Retina (tissue), 1 donor: Measurements from ENCODE around the gene REEP3.
"Not testable (repeated sequence)": the region's sequence is repeated elsewhere in the genome, so short reads cannot be mapped to it uniquely, and the experiment has no call there.

Experiments
- DNase-seq: peaks from one replicate; pipeline ENCODE4 v3.0.0-alpha.2; 2016

The REEP3 gene, protein sequence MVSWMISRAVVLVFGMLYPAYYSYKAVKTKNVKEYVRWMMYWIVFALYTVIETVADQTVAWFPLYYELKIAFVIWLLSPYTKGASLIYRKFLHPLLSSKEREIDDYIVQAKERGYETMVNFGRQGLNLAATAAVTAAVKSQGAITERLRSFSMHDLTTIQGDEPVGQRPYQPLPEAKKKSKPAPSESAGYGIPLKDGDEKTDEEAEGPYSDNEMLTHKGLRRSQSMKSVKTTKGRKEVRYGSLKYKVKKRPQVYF

DNA sequence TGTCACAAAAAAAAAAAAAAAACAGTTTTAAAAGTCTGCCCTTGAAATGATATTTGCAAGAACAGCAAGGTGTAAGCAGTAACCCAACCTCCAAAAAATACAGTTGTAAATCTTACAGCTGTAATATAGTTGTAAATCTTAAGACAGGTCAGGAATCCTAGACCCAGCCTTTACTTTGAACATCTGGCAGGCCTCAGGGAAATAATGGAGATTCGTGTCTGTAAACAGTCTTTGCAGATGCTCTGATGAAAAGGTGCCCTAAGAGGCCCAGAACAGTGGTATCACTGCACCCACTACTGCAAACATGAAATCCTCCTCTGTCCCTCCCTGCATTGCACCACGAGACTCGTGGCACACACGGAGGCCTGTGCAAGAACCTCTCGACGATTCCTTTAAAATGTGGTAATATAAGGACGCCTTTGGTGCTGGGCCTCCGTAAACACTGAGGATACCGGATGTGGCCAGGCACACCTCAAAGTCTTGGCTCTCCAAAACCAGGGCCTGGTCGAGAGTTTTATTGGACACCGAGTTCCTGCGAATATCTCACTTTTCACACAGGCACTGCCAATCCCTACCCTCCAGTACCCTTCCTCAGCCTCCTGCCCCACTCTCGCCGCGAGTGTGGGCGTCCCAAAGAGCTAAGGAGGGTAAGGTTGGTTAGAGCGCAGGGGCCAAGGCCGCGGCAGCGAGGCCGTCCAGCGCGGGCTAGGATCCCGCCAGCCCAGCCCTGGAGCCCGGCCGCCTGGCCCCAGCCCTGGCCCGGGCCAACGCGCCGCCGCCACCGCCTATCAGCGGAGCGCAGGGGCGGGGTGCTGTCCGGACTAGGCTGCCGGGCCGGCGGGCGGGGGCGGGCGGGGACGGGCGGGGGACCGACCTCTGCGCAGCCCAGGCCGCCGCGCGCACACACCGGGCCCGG is at the start of gene REEP3:
Gene REEP3, plus strand, starts transcription at position 902 of the 916 bp plus-strand sequence. CDS start 145 bp downstream, outside the sequence.
- peak; percentile 71 for DNase-seq

DNA sequence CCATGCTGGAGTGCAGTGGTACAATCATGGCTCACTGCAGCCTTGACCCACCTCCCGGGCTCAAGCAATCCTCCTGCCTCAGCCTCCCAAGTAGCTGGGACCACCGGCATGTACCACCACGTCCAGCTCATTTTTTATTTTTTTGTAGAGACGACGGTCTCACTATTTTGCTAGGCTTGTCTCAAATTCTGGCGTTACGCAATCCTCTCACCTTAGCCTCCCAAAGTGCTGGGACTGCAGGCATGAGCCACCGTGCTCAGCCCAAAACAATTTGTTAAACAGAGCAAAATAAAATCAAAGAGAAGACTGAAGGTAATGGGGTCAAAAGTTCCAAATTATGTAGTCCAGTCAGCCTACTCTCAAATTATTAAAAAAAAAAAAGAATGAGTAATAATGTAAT is 46.7 kb upstream of the REEP3 start:
- no peak for DNase-seq

DNA sequence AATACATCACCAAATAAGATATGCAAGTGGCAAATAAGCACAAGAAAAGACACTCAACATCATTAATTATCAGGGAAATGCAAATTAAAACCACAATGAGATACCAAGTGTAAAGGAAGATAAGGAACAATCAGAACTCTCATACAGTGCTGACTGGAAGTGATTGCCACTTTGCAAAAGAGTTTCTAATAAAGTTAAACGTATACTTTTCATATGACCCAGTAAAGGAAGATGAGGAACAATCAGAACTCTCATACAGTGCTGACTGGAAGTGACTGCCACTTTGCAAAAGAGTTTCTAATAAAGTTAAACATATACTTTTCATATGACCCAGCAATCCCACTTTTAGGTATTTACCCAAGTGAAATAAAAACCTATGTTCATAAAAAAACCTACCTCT is 43.3 kb upstream of the REEP3 start:
- DNase-seq = no peak

DNA sequence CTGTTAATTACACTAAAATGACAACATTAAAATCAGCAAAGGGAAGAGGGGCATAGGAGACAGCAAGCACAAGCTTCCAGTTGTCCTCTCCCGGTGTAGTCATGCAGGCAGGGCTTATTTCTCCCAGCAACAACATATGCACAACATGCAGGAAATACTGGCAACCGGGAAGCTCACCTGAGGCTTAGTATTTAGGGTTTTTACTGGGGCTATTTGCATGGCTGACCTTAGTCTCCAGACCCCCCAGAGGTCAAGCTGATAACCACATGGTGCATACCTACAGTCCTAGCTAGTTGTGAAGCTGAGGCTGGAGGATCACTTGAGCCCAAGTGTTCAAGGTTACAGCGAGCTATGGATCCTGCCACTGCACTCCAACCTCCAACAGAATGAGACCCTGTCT is 42.6 kb upstream of the REEP3 start:
- DNase-seq = no peak

DNA sequence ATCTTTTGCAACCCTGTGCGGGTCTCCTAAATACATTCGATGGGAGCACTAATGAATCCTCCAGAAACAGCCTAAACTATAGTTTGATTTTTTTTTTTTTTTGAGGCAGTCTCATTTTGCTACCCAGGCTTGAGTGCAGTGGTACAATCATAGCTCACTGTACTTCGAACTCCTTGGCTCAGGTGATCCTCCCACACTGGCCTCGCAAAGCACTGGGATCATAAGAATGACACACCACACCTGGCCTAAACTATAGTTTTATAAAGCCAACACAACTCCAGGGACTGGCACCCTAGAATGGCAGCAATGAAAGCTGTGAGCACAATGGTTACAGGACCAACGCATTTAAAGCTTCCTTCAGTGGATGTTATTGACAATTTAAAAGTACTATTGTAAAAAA is 41.0 kb upstream of the REEP3 start:
- no peak for DNase-seq

DNA sequence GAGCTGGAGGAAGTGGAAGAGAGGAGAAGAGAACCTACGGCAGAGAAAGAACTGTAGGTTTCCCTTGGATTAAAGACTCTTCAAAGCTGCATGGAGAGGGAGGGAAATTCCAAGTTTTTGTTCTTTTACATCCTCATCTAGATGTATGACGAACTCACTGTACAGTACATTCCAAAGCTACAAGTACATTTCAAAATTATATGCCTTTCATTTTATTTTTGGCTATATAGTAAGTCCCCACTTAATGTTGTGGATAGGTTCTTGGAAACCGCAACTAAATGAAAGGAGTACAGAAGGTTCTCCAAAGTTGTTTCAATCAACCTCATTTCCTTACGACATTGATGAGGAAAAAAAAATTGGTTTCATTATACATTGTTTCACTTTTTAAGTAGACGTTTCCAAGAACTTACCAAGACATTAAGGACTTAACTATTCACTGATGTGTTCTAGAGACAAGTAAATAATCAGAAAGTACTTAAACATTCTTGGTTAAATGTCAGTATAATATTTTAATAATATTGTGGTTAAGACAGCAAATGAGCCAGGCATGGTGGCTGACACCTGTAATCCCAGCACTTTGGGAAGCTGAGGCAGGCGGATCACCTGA is 39.3 kb upstream of the REEP3 start:
- DNase-seq = no peak

DNA sequence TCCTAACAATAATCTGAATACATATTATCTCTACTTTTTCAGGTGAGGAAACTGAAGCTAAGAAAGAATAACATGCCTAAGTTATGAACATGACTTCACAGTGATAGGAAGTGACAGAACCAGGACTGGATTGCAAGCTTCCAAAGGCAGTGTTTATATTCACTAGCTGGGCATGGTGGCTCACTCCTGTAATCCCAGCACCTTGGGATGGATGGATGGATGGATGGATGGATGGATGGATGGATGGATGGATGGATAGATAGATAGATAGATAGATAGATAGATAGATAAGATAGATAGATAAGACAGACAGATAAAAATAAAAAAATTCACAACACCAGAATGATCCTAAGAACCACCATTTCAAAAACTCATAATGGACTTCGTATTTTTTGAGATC is 37.2 kb upstream of the REEP3 start:
- no peak for DNase-seq

DNA sequence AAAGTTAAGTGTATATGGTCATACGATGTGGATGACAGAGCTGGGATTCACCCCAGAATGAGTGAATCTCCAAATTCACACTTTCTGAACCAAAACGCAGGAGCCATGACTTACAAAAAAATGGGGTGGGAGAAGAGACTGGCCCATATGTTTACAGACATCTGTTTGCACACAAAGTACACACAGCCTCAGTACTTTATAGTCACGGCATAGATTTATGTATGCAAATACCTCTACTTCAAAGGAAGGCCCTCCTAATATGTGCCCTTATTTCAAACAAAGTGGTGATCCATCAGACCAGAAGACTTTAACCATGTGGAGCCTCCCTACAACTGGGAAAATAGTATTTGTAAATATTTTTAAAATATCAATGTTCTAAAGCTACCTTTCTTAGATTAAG is 33.2 kb upstream of the REEP3 start:
- DNase-seq = no peak

DNA sequence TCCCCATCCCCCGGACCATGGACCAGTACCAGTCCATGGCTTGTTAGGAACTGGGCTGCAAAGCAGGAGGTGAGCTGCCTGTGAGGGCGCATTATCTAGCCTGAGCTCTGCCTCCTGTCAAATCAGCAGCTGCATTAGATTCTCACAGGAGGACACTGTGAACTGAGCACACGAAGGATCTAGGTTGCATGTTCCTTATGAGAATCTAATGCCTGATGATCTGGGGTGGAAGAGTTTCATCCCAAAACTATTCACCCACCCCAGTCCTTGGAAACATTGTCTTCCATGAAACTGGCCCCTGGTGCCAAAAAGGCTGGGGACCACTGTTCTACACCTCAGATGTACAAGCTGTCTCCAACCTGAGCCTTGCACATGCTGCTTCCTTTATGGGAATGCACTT is 31.4 kb upstream of the REEP3 start:
- DNase-seq = no peak

DNA sequence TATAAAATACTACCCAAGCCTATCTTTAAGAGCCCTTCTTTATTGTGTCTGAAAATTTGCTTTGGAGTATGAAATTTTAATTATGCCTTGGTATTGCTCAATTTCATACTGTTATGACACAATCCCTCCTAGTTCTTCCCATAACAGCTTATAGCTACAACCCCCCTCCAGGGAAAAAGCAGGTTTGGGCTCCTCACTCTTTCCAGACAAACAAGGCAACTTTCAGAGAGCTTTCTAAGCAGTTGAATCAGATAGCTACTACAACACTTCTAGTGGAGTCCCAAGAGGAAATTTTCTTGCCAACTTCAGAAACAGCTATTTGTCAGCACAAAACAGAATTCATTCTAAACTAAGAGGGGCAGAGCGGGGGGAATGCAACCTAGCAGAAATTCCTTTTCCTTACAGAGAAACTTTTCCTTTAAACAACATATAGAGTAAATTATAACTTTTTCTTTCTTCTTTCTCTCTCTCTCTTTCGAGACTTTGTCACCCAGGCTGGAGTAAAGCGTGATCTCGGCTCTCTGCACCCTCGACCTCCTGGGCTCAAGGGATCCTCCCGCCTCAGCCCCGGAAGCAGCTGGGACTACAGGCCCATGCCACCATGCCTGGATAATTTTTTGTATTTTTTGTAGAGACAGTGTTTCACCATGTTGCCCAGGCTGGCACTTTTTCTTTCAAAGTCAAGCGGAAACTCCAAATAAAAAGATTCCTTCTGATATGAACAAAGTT is 29.4 kb upstream of the REEP3 start:
- DNase-seq = no peak

DNA sequence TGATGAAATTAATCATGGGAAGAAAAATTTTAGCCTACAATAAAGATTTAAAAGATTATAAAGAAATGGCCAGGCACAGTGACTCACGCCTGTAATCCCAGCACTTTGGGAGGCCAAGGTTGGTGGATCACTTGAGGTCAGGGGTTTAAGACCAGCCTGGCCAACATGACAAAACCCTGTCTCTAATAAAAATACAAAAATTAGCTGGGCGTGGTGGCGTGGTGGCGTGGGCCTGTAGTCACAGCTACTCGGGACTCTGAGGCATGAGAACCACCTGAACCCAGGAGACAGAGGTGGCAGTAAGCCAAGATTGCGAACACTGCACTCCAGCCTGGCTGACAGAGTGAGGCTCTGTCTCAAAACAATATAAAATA is 28.9 kb upstream of the REEP3 start:
- DNase-seq = not testable (repeated sequence)

DNA sequence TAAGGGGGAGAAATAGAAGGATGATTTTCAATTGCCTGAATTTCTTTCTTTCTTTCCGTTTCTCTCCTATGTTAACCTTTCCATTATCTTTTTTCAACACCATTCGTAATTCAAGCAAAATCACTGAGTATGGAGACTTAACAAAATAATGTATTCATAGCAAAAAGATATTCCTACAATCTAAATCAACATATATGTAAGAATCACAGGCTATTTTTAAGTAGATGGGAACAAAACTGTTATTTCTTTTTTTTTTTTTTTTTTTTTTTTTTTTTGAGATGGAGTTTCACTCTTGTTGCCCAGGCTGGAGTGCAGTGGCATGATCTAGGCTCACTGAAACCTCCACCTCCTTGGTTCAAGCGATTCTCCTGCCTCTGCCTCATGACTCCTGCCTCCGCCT is 28.2 kb upstream of the REEP3 start:
- no peak for DNase-seq

DNA sequence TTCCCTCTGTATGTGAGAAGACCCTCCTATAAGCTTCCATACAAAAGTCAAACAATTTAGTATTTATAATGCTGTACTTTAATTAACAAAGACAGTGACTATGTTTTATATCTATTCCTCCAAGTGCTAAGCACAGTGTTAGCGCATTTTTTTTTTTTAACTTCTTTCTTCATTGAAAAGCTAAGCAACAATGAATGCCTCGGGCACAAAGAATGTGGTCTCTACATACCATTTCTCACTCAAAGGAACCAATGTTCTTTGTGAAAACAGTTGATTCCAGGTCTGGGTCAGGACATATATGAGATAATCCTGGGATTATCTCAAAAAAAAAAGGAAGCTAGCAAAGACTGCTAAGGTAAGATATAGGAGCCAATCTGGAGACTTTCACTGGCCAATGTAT is 26.2 kb upstream of the REEP3 start:
- no peak for DNase-seq

DNA sequence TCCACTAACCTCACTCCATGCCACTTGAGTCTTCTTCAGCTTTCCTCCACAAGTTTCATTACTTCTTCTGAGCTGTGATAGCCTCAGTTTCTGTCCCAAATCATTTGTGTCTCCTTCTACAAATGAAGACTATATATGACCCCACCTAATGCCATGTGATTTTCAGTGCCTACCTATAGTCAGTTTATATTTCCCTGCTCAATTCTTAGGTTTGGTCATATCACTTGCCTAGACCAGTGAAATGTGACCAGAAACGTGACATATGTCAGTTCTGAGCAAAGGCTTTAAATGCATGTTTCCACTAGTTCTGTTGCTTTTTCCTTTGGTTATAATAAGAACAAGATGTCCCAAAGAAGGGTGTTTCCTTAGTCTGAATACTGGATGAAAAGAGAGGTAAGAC is 24.6 kb upstream of the REEP3 start:
- no peak for DNase-seq

DNA sequence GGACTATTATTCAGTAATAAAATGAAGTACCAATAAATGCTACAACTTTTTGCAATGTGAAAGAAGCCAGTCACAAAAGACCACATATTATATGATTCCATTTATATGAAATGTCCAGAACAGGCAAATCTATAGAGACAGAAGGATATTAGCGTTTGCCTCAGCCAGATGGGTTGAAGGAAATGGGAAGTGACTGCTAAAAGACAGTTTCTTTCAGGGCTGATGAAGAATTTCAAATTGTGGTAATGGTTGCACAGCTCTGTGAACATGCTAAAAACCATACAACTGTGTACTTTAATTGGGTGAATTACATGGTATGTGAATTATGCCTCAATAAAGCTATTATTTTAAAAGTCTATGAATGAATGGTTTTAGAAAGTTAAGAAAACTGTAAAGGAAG is 23.9 kb upstream of the REEP3 start:
- peak; percentile 56 for DNase-seq

DNA sequence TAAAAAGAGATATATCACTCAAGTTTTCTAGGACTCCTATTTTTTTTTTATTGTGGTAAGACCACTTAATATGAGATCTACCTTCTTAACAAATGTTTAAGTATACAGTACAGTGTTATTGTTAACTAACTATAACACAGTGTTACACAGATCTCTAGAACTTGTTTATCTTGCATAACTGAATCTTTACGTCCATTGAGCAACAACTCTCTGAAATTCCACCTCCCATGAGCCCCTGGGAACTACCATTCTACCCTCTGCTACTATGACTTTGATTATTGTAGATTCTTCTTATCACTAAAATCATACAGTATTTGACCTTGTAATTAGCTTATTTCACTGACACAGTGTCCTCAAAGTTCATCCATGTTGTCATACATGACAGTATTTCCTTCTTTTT is 22.5 kb upstream of the REEP3 start:
- DNase-seq = no peak

DNA sequence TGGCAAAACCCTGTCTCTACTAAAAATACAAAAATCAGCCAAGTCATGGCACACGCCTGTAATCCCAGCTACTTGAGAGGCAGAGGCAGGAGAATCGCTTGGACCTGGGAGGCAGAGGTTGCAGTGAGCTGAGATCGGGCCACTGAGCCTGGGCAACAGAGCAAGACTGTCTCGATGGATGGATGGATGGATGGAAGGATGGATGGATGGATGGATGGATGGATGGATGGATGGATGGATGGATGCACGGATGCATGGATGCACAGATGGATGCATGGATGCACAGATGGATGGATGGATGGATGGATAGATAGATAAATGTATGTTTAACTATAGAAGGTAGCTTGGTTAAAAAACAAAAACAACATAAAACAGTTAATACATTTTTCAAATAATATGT is 20.6 kb upstream of the REEP3 start:
- DNase-seq = not testable (repeated sequence)

DNA sequence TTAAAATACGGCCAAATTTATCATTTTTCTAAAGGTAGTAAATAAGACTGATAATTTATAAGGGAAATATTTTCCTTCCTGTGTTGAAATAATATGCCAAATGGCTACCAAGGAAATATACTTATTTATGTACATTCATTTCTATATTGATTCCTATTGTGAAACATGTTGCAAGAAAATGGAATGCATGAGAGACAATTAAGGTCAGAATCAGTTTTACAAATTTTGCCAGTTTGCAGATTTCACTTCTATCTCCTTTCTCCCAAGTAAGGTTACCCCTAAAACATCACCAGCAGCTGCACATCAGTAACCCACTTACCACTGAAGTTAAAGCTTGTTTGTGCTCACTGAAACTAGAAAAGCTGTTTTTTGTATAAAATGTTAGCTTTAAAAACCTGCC is 19.2 kb upstream of the REEP3 start:
- DNase-seq = no peak

DNA sequence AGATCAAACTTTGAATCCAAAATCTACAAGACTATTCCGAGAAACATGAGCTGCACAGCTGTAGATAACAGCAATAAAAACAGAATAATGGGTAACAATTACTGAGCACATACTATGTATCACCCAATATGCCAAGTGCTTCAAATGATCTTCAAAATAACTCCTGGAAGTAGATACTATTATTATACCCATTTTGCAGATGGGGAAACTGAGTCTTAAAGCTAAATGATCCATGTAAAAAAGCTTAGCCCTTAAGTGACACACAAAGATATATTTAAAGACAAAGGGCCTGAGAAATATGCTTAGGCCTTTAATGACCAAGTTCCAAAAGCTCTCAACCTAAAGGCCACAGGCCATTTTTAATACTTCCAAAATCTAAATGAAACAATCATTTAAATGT is 18.4 kb upstream of the REEP3 start:
- no peak for DNase-seq

DNA sequence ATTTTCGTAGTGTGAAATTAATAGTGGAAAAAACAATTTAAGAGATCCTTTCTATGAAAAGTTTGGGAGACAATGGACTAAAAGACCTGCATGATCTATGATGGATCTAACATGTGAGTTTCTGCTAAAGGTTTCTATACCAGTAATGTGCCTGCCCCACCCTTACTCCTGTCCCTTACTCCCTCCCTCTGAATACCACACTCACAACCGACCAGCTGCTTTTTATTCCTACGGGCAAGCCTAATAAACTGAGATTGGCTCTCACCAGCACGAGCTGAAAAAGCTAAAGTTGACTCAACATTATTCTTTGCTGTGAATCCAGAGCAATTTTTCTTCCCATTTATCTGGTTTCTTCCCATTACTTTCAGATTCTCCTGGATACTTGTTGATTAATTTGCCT is 17.8 kb upstream of the REEP3 start:
- DNase-seq = no peak

DNA sequence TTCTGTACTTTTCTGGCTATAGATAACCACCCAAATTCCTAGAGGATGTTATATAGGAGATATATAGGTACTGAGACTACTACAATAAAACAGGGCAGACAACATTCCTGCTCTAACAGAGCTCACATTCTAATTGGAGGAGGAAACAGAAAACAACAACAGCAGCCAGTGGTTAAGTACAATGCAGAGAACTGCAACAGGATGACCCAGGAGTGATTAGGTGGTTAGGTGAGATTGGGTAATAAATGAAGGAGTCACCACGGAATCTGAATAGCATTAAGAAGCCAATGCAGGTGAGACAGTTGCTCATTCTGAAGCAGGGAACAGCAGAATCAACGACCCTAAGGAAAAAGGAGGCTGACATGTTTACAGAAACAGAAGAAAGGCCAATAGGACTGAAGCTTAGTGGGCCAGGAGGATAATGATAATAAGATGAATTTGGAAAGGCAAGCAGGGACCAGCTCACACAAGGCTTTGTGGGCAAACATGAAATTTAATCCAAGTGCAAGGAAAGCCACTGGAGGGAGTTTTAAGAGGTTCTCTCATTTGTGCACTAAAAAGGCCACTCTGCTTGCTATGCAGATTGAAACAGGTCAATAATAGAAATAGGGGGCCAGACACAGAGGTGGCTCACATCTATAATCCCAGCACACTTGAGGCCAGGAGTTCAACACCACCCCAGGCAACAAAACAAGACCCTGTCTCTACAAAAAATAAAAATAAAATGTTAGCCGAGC is 16.9 kb upstream of the REEP3 start:
- no peak for DNase-seq

DNA sequence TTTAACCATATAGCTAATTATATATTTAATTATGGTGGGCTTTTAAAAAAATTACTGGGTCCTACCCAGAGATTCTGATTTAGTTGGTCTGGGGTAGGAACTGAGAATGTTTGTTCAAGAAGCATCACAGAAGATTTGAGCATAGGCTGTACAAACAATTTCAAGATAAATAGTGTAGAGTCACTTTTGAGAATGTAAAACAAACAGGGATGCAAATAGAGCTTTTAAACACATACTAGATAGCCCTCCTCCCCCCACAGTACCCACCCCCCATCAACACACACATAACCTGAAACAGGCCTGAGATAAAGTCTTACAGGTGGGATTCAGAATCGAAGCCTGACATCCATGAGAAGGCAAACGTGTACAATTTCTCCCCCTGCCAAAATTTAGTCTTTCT is 15.6 kb upstream of the REEP3 start:
- DNase-seq = no peak

DNA sequence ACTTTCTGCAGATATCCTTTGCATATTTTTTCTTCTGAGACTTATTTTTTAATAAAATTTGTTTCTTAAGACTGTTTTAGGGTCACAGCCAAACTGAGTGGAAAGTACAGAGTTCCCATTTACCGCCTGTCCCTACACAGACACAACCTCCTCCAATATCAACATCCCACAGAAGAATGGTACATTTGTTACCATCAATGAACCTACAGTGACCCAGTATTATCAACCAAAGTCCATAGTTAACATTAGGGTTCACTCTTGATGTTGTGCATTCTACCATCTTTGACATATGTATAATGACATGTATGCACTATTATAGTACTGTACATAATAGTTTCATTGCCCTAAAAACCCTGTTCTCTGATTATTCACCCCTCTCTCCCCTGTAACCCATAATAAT is 14.6 kb upstream of the REEP3 start:
- DNase-seq = no peak
